ENCODE results near the gene KY. TPM values are rescaled to one million over a fixed set of nuclear protein-coding genes. Genes with fewer than 3 reads are reported as not detected.

The KY gene
- total RNA-seq, 1 donor from 2014 or later = 3.7 TPM

- Histone ChIP-seq H3K9me3 (no peaks in the 10 kb centered on the region), H3K27me3 (no peaks in the 10 kb centered on the region), H3K27ac (no peak overlapping the region), H3K4me3 (no peak overlapping the region), H3K36me3 (no peaks in the 10 kb centered on the region), H3K4me1 (peaks cover 2% of the 10 kb centered on the region)
- no peak for DNase-seq (ENCODE audit: extremely low spot score in 2 of 2)
- intact Hi-C loops (cut with DNase I) = no loop called here
- TF ChIP-seq POLR2A (IDR thresholded peaks at IDR 0.05) (no peak), POLR2AphosphoS5 (IDR thresholded peaks at IDR 0.05; ENCODE audit: insufficient read depth in 1 of 2, low read depth in 1 of 2) (no peak), CTCF (IDR thresholded peaks at IDR 0.05) (no peak)
Observed at GRCh38 chr3:134645515-134645914, 5.3 kb downstream of the KY start.

GRCh38 chr3:134644731-134645514 is 5.9 kb downstream of the KY start:
- Histone ChIP-seq H3K9me3 (no peaks in the 10 kb centered on the region), H3K4me3 (no peak overlapping the region), H3K27ac (no peak overlapping the region), H3K36me3 (no peaks in the 10 kb centered on the region), H3K4me1 (no peaks in the 10 kb centered on the region), H3K27me3 (no peaks in the 10 kb centered on the region)
- DNase-seq (ENCODE audit: extremely low spot score in 2 of 2) = peak; percentile 74 to 78
- TF ChIP-seq POLR2A (IDR thresholded peaks at IDR 0.05) (no peak), POLR2AphosphoS5 (IDR thresholded peaks at IDR 0.05; ENCODE audit: insufficient read depth in 1 of 2, low read depth in 1 of 2) (no peak), CTCF (IDR thresholded peaks at IDR 0.05) (no peak)
- intact Hi-C loops (cut with DNase I) = no loop called here

- no peaks in the 10 kb centered on the region for H3K36me3 ChIP-seq
- no peak for TF ChIP-seq POLR2A (IDR thresholded peaks at IDR 0.05)
- TF ChIP-seq CTCF (IDR thresholded peaks at IDR 0.05) = no peak
- no peak for TF ChIP-seq POLR2AphosphoS5 (IDR thresholded peaks at IDR 0.05; ENCODE audit: insufficient read depth in 1 of 2, low read depth in 1 of 2)
- H3K9me3 ChIP-seq = no peaks in the 10 kb centered on the region
- no peak overlapping the region for H3K27ac ChIP-seq
- H3K27me3 ChIP-seq = no peaks in the 10 kb centered on the region
- intact Hi-C loops (cut with DNase I) = no loop called here
- DNase-seq (ENCODE audit: extremely low spot score in 2 of 2) = peak; percentile 79 to 83
- H3K4me1 ChIP-seq = no peaks in the 10 kb centered on the region
- no peak overlapping the region for H3K4me3 ChIP-seq
Observed at GRCh38 chr3:134643150-134643675, 7.6 kb downstream of the KY start.

- H3K27ac ChIP-seq = no peak overlapping the region
- no peaks in the 10 kb centered on the region for H3K9me3 ChIP-seq
- TF ChIP-seq CTCF (IDR thresholded peaks at IDR 0.05) (no peak), POLR2A (IDR thresholded peaks at IDR 0.05) (no peak), POLR2AphosphoS5 (IDR thresholded peaks at IDR 0.05; ENCODE audit: insufficient read depth in 1 of 2, low read depth in 1 of 2) (no peak)
- no peak overlapping the region for H3K4me3 ChIP-seq
- peak; percentile 67 to 70 for DNase-seq (ENCODE audit: extremely low spot score in 2 of 2)
- intact Hi-C loops (cut with DNase I) = no loop called here
- H3K4me1 ChIP-seq = no peaks in the 10 kb centered on the region
- no peaks in the 10 kb centered on the region for H3K27me3 ChIP-seq
- H3K36me3 ChIP-seq = no peaks in the 10 kb centered on the region
Observed at GRCh38 chr3:134642445-134643149, 8.2 kb downstream of the KY start.

All from vagina (tissue), 2 donors.